ENCODE data around the gene TGFBI. TPM values are rescaled to one million over a fixed set of nuclear protein-coding genes. Genes with fewer than 3 reads are reported as not detected.

Gene TGFBI
- polyA plus RNA-seq, 3 donors: 480 to 653 (median 565) TPM

- 39% methylated on average over 18 of the region's 34 CpGs for WGBS (ENCODE audit: insufficient coverage)
- Histone ChIP-seq H3K4me3 (replicated peaks in 1 of 3; ENCODE audit: low read depth in 2 of 3, low read length in 3 of 3) (peak overlapping the region in 2 of 3 experiments; percentile 8 to 51), H3K9me3 (replicated peaks in 1 of 2; ENCODE audit: control insufficient read depth in 1 of 2, insufficient read depth in 1 of 2, low read length in 2 of 2) (no peaks in the 10 kb centered on the region), H3K4me1 (ENCODE audit: control insufficient read depth in 1 of 2, insufficient read depth in 2 of 2, low read length in 2 of 2) (peaks cover 13 to 17% of the 10 kb centered on the region in 2 donors), H3K4me2 (replicated peaks; ENCODE audit: extremely low read depth, low read length, poor library complexity, severe bottlenecking) (peak overlapping the region; percentile 67), H2AFZ (ENCODE audit: insufficient read depth, low read depth, low read length, poor library complexity, severe bottlenecking) (peak overlapping the region; percentile 23), H3K9ac (ENCODE audit: insufficient read depth, low read length, poor library complexity, severe bottlenecking) (no peak overlapping the region), H3K27me3 (ENCODE audit: control insufficient read depth in 2 of 2, insufficient read depth in 2 of 2, low read length in 2 of 2) (peaks cover 30 to 60% of the 10 kb centered on the region in 2 donors), H3K79me2 (ENCODE audit: insufficient read depth, low read length) (no peaks in the 10 kb centered on the region), H3K36me3 (replicated peaks in 1 of 2; ENCODE audit: control insufficient read depth in 1 of 2, insufficient read depth in 2 of 2, low read length in 2 of 2) (no peaks in the 10 kb centered on the region), H3K27ac (ENCODE audit: low read depth in 1 of 2, low read length in 2 of 2) (no peak overlapping the region), H4K20me1 (ENCODE audit: insufficient read depth, low read length) (no peaks in the 10 kb centered on the region)
- Mint-ChIP-seq H3K4me1 (peaks cover 11% of the 10 kb centered on the region), H3K4me3 (peak overlapping the region; percentile 65 to 93), H3K27ac (peak overlapping the region in 5 of 7 donors; percentile 6 to 74 (median 28)), H3K9me3 (peaks cover 0 to 15% (median 0%) of the 10 kb centered on the region in 7 donors), H3K27me3 (ENCODE audit: low read depth in 3 of 3) (peaks cover 40 to 56% (median 40%) of the 10 kb centered on the region in 3 donors), H3K36me3 (no peaks in the 10 kb centered on the region)
- peak; percentile 71 to 74 (median 71) for DNase-seq
- intact Hi-C loops (cut with micrococcal nuclease): loop anchor here (5.0 to 10.0 kb wide), 4 partner anchors 103 to 193 kb away; no protein-coding TSS in a partner anchor
- no peak for TF ChIP-seq CTCF (IDR thresholded peaks at IDR 0.05)
Observed at GRCh38 chr5:136080483-136081216, 51.9 kb downstream of the TGFBI start.

- Histone ChIP-seq H2AFZ (ENCODE audit: insufficient read depth, low read depth, low read length, poor library complexity, severe bottlenecking) (peak overlapping the region; percentile 23), H3K79me2 (ENCODE audit: insufficient read depth, low read length) (no peaks in the 10 kb centered on the region), H3K27me3 (ENCODE audit: control insufficient read depth in 2 of 2, insufficient read depth in 2 of 2, low read length in 2 of 2) (peaks cover 30 to 58% of the 10 kb centered on the region in 2 donors), H3K9me3 (replicated peaks in 1 of 2; ENCODE audit: control insufficient read depth in 1 of 2, insufficient read depth in 1 of 2, low read length in 2 of 2) (no peaks in the 10 kb centered on the region), H4K20me1 (ENCODE audit: insufficient read depth, low read length) (no peaks in the 10 kb centered on the region), H3K36me3 (replicated peaks in 1 of 2; ENCODE audit: control insufficient read depth in 1 of 2, insufficient read depth in 2 of 2, low read length in 2 of 2) (no peaks in the 10 kb centered on the region), H3K4me1 (ENCODE audit: control insufficient read depth in 1 of 2, insufficient read depth in 2 of 2, low read length in 2 of 2) (peaks cover 13 to 17% of the 10 kb centered on the region in 2 donors), H3K4me3 (replicated peaks in 1 of 3; ENCODE audit: low read depth in 2 of 3, low read length in 3 of 3) (no peak overlapping the region), H3K9ac (ENCODE audit: insufficient read depth, low read length, poor library complexity, severe bottlenecking) (no peak overlapping the region), H3K27ac (ENCODE audit: low read depth in 1 of 2, low read length in 2 of 2) (no peak overlapping the region), H3K4me2 (replicated peaks; ENCODE audit: extremely low read depth, low read length, poor library complexity, severe bottlenecking) (peak overlapping the region; percentile 67)
- no peak for TF ChIP-seq CTCF (IDR thresholded peaks at IDR 0.05)
- DNase-seq: no peak
- Mint-ChIP-seq H3K4me3 (no peak overlapping the region), H3K4me1 (peaks cover 11% of the 10 kb centered on the region), H3K36me3 (no peaks in the 10 kb centered on the region), H3K27me3 (ENCODE audit: low read depth in 3 of 3) (peaks cover 39 to 56% (median 40%) of the 10 kb centered on the region in 3 donors), H3K27ac (peak overlapping the region in 2 of 7 donors; percentile 59 to 74), H3K9me3 (peaks cover 0 to 15% (median 0%) of the 10 kb centered on the region in 7 donors)
- WGBS (ENCODE audit: insufficient coverage): no CpG with 5 or more reads among the region's 2 CpGs
- intact Hi-C loops (cut with micrococcal nuclease): loop anchor here (5.0 to 10.0 kb wide), 4 partner anchors 104 to 194 kb away; no protein-coding TSS in a partner anchor
Observed at GRCh38 chr5:136081217-136081591, 52.4 kb downstream of the TGFBI start.
